ENCODE results near the gene UGT1A10.

GRCh38 chr2:233793465-233794127, 157.3 kb downstream of the UGT1A10 start:
- TF ChIP-seq, protein P1, sequence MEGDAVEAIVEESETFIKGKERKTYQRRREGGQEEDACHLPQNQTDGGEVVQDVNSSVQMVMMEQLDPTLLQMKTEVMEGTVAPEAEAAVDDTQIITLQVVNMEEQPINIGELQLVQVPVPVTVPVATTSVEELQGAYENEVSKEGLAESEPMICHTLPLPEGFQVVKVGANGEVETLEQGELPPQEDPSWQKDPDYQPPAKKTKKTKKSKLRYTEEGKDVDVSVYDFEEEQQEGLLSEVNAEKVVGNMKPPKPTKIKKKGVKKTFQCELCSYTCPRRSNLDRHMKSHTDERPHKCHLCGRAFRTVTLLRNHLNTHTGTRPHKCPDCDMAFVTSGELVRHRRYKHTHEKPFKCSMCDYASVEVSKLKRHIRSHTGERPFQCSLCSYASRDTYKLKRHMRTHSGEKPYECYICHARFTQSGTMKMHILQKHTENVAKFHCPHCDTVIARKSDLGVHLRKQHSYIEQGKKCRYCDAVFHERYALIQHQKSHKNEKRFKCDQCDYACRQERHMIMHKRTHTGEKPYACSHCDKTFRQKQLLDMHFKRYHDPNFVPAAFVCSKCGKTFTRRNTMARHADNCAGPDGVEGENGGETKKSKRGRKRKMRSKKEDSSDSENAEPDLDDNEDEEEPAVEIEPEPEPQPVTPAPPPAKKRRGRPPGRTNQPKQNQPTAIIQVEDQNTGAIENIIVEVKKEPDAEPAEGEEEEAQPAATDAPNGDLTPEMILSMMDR (conservative IDR thresholded peaks at IDR 0.05; ENCODE audit: low read depth, low read length) = no peak
- TF ChIP-seq EZH2 (IDR thresholded peaks at IDR 0.05; ENCODE audit: borderline replicate concordance, low read depth, low read length, poor library complexity, severe bottlenecking) = no peak
